Measurements from ENCODE around the gene ATAD3B. TPM values are rescaled to one million over a fixed set of nuclear protein-coding genes. Genes with fewer than 3 reads are reported as not detected.
"Not testable (repeated sequence)": the region's sequence is repeated elsewhere in the genome, so short reads cannot be mapped to it uniquely, and the experiment has no call there.

The ATAD3B gene
- total RNA-seq, 3 donors from 2014 or later, result 193 to 208 (median 194) TPM

DNA sequence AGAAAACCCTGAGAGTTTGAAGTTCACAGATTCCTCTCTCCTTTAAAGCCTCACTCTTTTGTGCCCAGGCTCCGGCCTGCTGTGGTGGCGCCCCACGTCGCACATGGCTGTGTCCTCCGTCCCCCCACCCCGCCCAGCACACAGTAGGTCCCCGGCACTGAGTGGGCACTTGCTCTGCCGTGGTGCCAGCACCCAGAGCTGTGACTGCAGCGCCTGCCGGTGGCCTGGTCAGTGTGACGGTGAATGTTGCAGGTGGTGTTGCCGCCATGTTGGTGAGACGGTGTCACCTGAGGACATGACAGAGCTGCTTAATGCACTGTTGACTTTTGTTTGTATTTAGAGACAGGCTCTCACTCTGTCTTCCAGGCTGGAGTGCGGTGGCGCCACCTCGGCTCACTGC lies 18.7 kb upstream of the ATAD3B start:
- Mint-ChIP-seq H3K4me1 (ENCODE audit: low read depth) (no peaks in the 10 kb centered on the region), H3K9me3 (no peaks in the 10 kb centered on the region), H3K4me3 (no peak overlapping the region), H3K27me3 (ENCODE audit: low read depth) (no peaks in the 10 kb centered on the region), H3K36me3 (ENCODE audit: insufficient read depth) (no peaks in the 10 kb centered on the region)
- ATAC-seq, result no peak
- no peak for DNase-seq

- not testable (repeated sequence) for H3K9me3 Mint-ChIP-seq; DNase-seq; H3K36me3 Mint-ChIP-seq (ENCODE audit: insufficient read depth); H3K27me3 Mint-ChIP-seq (ENCODE audit: low read depth); H3K4me3 Mint-ChIP-seq; ATAC-seq; H3K4me1 Mint-ChIP-seq (ENCODE audit: low read depth)
Measured at GRCh38 chr1:1454286-1455056, 17.1 kb upstream of the ATAD3B start.

DNA sequence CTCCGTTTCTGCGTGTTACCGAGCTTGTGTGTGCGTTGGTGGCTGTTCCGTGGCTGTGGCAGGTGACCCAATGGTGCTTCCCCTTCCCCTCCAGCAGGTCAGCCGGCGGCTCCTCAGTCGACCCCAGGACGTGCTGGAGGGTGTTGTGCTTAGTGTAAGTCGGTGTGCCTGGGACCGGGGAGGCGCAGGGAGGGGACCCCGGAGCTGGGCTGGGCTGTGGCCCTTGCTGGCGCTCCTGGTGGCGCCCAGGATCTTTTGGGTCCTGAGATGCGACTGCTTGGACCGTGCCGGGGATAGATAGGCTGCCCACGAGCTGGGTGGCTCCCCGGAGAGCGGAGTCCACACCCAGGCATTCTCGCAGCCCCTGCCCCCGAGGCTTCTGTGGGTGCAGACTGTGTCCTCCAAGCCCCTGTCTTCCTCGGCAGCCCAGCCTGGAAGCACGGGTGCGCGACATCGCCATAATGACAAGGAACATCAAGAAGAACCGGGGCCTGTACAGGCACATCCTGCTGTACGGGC lies 16.1 kb upstream of the ATAD3B start:
- Mint-ChIP-seq H3K4me1 (ENCODE audit: low read depth) (no peaks in the 10 kb centered on the region), H3K4me3 (no peak overlapping the region), H3K9me3 (no peaks in the 10 kb centered on the region), H3K36me3 (ENCODE audit: insufficient read depth) (no peaks in the 10 kb centered on the region), H3K27me3 (ENCODE audit: low read depth) (no peaks in the 10 kb centered on the region)
- no peak for DNase-seq
- no peak for ATAC-seq

GRCh38 chr1:1455934-1456333 lies 15.6 kb upstream of the ATAD3B start:
- H3K4me3 Mint-ChIP-seq; DNase-seq; H3K4me1 Mint-ChIP-seq (ENCODE audit: low read depth); H3K9me3 Mint-ChIP-seq; ATAC-seq; H3K36me3 Mint-ChIP-seq (ENCODE audit: insufficient read depth); H3K27me3 Mint-ChIP-seq (ENCODE audit: low read depth): not testable (repeated sequence)

- not testable (repeated sequence) for H3K36me3 Mint-ChIP-seq (ENCODE audit: insufficient read depth); H3K4me3 Mint-ChIP-seq; DNase-seq; H3K9me3 Mint-ChIP-seq; H3K4me1 Mint-ChIP-seq (ENCODE audit: low read depth); H3K27me3 Mint-ChIP-seq (ENCODE audit: low read depth); ATAC-seq
Measured at GRCh38 chr1:1456683-1457255, 14.8 kb upstream of the ATAD3B start.

GRCh38 chr1:1459156-1459555 lies 12.4 kb upstream of the ATAD3B start:
- not testable (repeated sequence) for H3K36me3 Mint-ChIP-seq (ENCODE audit: insufficient read depth); H3K4me1 Mint-ChIP-seq (ENCODE audit: low read depth); H3K9me3 Mint-ChIP-seq; H3K4me3 Mint-ChIP-seq; DNase-seq; ATAC-seq; H3K27me3 Mint-ChIP-seq (ENCODE audit: low read depth)

- not testable (repeated sequence) for H3K4me1 Mint-ChIP-seq (ENCODE audit: low read depth); H3K9me3 Mint-ChIP-seq; H3K4me3 Mint-ChIP-seq; ATAC-seq; H3K27me3 Mint-ChIP-seq (ENCODE audit: low read depth); DNase-seq; H3K36me3 Mint-ChIP-seq (ENCODE audit: insufficient read depth)
Measured at GRCh38 chr1:1459711-1460110, 11.9 kb upstream of the ATAD3B start.

GRCh38 chr1:1460540-1461130 lies 10.9 kb upstream of the ATAD3B start:
- H3K4me3 Mint-ChIP-seq, result no peak overlapping the region

DNA sequence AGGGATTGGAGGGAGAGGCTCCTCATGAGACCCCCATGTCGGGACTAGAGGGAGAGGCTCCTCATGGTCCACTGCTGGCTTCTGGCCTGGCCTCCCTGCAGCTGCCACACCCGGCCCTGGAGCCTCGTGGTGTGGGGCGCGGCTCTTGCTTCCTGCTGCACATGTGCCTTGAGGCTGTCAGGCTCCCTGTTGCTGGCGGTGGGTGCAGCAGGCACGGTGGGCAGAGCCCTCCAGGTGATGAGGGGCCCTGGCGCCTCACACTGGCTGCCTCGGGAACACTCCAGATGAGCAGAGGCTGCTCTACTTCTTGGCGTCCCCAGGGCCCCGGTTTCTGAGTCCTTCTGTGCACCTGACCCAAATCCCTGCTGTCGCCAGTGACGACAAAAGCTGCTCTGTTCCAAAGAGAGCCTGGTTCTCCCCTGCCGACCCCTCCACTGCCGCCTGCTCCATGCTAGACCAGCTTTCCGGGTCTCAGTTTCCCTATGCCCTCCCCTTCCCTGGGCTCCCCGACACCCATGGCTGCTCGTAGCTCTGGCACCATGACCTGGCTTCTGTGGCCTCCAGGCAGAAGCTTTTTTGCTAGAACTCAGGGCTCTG lies 9.7 kb upstream of the ATAD3B start:
- H3K4me1 Mint-ChIP-seq (ENCODE audit: low read depth), result no peaks in the 10 kb centered on the region
- H3K9me3 Mint-ChIP-seq, result no peaks in the 10 kb centered on the region
- no peaks in the 10 kb centered on the region for H3K36me3 Mint-ChIP-seq (ENCODE audit: insufficient read depth)
- no peak overlapping the region for H3K4me3 Mint-ChIP-seq
- peaks cover 6% of the 10 kb centered on the region for H3K27me3 Mint-ChIP-seq (ENCODE audit: low read depth)
- DNase-seq (no peak), ATAC-seq (no peak)

More at GRCh38 chr1:1460540-1461130, 10.9 kb upstream of the ATAD3B start:
- H3K4me1 Mint-ChIP-seq (ENCODE audit: low read depth), result no peaks in the 10 kb centered on the region
- no peak for ATAC-seq
- H3K36me3 Mint-ChIP-seq (ENCODE audit: insufficient read depth), result no peaks in the 10 kb centered on the region
- H3K9me3 Mint-ChIP-seq, result no peaks in the 10 kb centered on the region
- DNase-seq, result no peak
- H3K27me3 Mint-ChIP-seq (ENCODE audit: low read depth), result peaks cover 3% of the 10 kb centered on the region

- Mint-ChIP-seq H3K4me3 (no peak overlapping the region), H3K27me3 (ENCODE audit: low read depth) (peaks cover 6% of the 10 kb centered on the region), H3K4me1 (ENCODE audit: low read depth) (no peaks in the 10 kb centered on the region), H3K9me3 (no peaks in the 10 kb centered on the region), H3K36me3 (ENCODE audit: insufficient read depth) (no peaks in the 10 kb centered on the region)
- ATAC-seq (peak; percentile 40 to 46), DNase-seq (no peak)
Measured at GRCh38 chr1:1462318-1462966, 9.1 kb upstream of the ATAD3B start.

DNA sequence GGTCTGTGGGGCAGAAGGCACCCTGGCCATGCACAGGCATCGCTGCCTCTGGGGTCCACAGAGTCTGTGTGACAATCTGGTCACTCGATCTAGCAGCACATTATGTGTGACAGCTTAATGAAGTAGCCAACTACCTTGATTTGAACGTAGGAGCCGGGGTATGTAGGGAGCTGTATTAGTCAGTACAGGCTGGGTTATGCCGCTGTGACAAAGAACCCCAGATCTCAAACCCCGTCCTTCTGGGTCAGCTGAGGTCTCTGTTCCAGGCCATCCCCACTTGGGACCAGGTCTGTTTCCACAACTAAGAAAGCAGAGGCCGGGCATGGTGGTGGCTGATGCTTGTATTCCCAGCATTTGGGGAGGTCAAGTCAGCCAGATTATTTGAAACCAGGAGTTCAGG lies 8.3 kb upstream of the ATAD3B start:
- no peak overlapping the region for H3K4me3 Mint-ChIP-seq
- H3K36me3 Mint-ChIP-seq (ENCODE audit: insufficient read depth), result no peaks in the 10 kb centered on the region
- DNase-seq (no peak), ATAC-seq (no peak)
- no peaks in the 10 kb centered on the region for H3K9me3 Mint-ChIP-seq
- peaks cover 6% of the 10 kb centered on the region for H3K27me3 Mint-ChIP-seq (ENCODE audit: low read depth)
- H3K4me1 Mint-ChIP-seq (ENCODE audit: low read depth), result no peaks in the 10 kb centered on the region

- not testable (repeated sequence) for H3K9me3 Mint-ChIP-seq; H3K27me3 Mint-ChIP-seq (ENCODE audit: low read depth); ATAC-seq; DNase-seq; H3K4me3 Mint-ChIP-seq; H3K36me3 Mint-ChIP-seq (ENCODE audit: insufficient read depth)
- peaks cover 11% of the 10 kb centered on the region for H3K4me1 Mint-ChIP-seq (ENCODE audit: low read depth)
Measured at GRCh38 chr1:1468196-1468985, 3.2 kb upstream of the ATAD3B start.

GRCh38 chr1:1470626-1471388 lies 758 bp upstream of the ATAD3B start:
- Mint-ChIP-seq H3K27me3 (ENCODE audit: low read depth) (peaks cover under 1% of the 10 kb centered on the region), H3K4me1 (ENCODE audit: low read depth) (peaks cover 19% of the 10 kb centered on the region), H3K9me3 (no peaks in the 10 kb centered on the region), H3K36me3 (ENCODE audit: insufficient read depth) (peaks cover 2% of the 10 kb centered on the region), H3K4me3 (peak overlapping the region; percentile 94)
- peak in 1 of 2 donors; percentile 5 for ATAC-seq
- no peak for DNase-seq

All from activated T-cell treated with anti-CD3 and anti-CD28 coated beads, Interleukin-2, amount 50 U/mL, for 4 hours (primary cell).